ENCODE results near the gene EEF1B2.
A peak's percentile ranks its signal among the peaks of the same experiment; 100 is the strongest.
"Not testable (repeated sequence)": the region's sequence is repeated elsewhere in the genome, so short reads cannot be mapped to it uniquely, and the experiment has no call there.

Gene EEF1B2

GRCh38 chr2:206160807-206161179 lies 1.1 kb downstream of the EEF1B2 start:
- Histone ChIP-seq H3K9me3 (ENCODE audit: severe bottlenecking) (no peaks in the 10 kb centered on the region), H3K36me3 (peaks cover 60% of the 10 kb centered on the region), H3K27ac (peak overlapping the region; percentile 94; the same call in 1 of the 2 replicates), H3K4me3 (ENCODE audit: low read depth, low read length) (peak overlapping the region; percentile 91), H3K27me3 (ENCODE audit: insufficient read depth, low read depth, severe bottlenecking) (no peaks in the 10 kb centered on the region)
- no peak for TF ChIP-seq CTCF (IDR thresholded peaks at IDR 0.05; ENCODE audit: low read depth, low read length)
- DNase-seq: no peak

GRCh38 chr2:206162401-206162800 lies 2.7 kb downstream of the EEF1B2 start:
- H3K9me3 ChIP-seq (ENCODE audit: severe bottlenecking); DNase-seq; H3K4me3 ChIP-seq (ENCODE audit: low read depth, low read length); H3K27ac ChIP-seq; H3K27me3 ChIP-seq (ENCODE audit: insufficient read depth, low read depth, severe bottlenecking): not testable (repeated sequence)
- H3K36me3 ChIP-seq: peaks cover 48% of the 10 kb centered on the region

- H3K9me3 ChIP-seq (ENCODE audit: severe bottlenecking): no peaks in the 10 kb centered on the region
- no peak for TF ChIP-seq CTCF (IDR thresholded peaks at IDR 0.05; ENCODE audit: low read depth, low read length)
- H3K27me3 ChIP-seq (ENCODE audit: insufficient read depth, low read depth, severe bottlenecking): no peaks in the 10 kb centered on the region
- no peak overlapping the region for H3K27ac ChIP-seq
- H3K4me3 ChIP-seq (ENCODE audit: low read depth, low read length): no peak overlapping the region
- peaks cover 46% of the 10 kb centered on the region for H3K36me3 ChIP-seq
- DNase-seq: no peak
Measured at GRCh38 chr2:206163251-206163880, 3.7 kb downstream of the EEF1B2 start.

GRCh38 chr2:206164261-206164862 lies 4.7 kb downstream of the EEF1B2 start:
- DNase-seq: peak; percentile 26
- H3K27me3 ChIP-seq (ENCODE audit: insufficient read depth, low read depth, severe bottlenecking): no peaks in the 10 kb centered on the region
- H3K4me3 ChIP-seq (ENCODE audit: low read depth, low read length): no peak overlapping the region
- peak; percentile 24; the same call in 1 of the 2 replicates for TF ChIP-seq CTCF (IDR thresholded peaks at IDR 0.05; ENCODE audit: low read depth, low read length)
- no peak overlapping the region for H3K27ac ChIP-seq
- no peaks in the 10 kb centered on the region for H3K9me3 ChIP-seq (ENCODE audit: severe bottlenecking)
- peaks cover 43% of the 10 kb centered on the region for H3K36me3 ChIP-seq

GRCh38 chr2:206168230-206168629 lies 8.5 kb downstream of the EEF1B2 start:
- not testable (repeated sequence) for H3K4me3 ChIP-seq (ENCODE audit: low read depth, low read length); H3K36me3 ChIP-seq; H3K9me3 ChIP-seq (ENCODE audit: severe bottlenecking); DNase-seq; H3K27ac ChIP-seq; H3K27me3 ChIP-seq (ENCODE audit: insufficient read depth, low read depth, severe bottlenecking)

- not testable (repeated sequence) for H3K4me3 ChIP-seq (ENCODE audit: low read depth, low read length); H3K27ac ChIP-seq; DNase-seq; H3K36me3 ChIP-seq; H3K9me3 ChIP-seq (ENCODE audit: severe bottlenecking); H3K27me3 ChIP-seq (ENCODE audit: insufficient read depth, low read depth, severe bottlenecking)
Measured at GRCh38 chr2:206171624-206172397, 12.1 kb downstream of the EEF1B2 start.

- no peaks in the 10 kb centered on the region; the same call in 1 of the 2 replicates for H3K36me3 ChIP-seq
- DNase-seq: no peak
- no peak for TF ChIP-seq CTCF (IDR thresholded peaks at IDR 0.05; ENCODE audit: low read depth, low read length)
- no peak overlapping the region for H3K4me3 ChIP-seq (ENCODE audit: low read depth, low read length)
- H3K27ac ChIP-seq: no peak overlapping the region
- no peaks in the 10 kb centered on the region for H3K27me3 ChIP-seq (ENCODE audit: insufficient read depth, low read depth, severe bottlenecking)
- H3K9me3 ChIP-seq (ENCODE audit: severe bottlenecking): no peaks in the 10 kb centered on the region
Measured at GRCh38 chr2:206173147-206173546, 13.5 kb downstream of the EEF1B2 start.

All from WERI-Rb-1 (cell line).